HepG2 (cell line): ENCODE data around the gene REEP2. TPM values are rescaled to one million over a fixed set of nuclear protein-coding genes. Genes with fewer than 3 reads are reported as not detected.

Experiments
- DZIP1 ChIP-seq: sonication (generic); formaldehyde crosslinking; IDR thresholded peaks from 2 replicates; pipeline ENCODE4 v1.5.0; 2020; ENCODE audit warnings: mild to moderate bottlenecking, missing genetic modification reagents
- GPBP1L1 ChIP-seq: sonication (generic); formaldehyde crosslinking; IDR thresholded peaks from 2 replicates; pipeline ENCODE4 v1.5.0; 2020; ENCODE audit warnings: mild to moderate bottlenecking, missing genetic modification reagents
- GZF1 ChIP-seq: sonication (generic); formaldehyde crosslinking; IDR thresholded peaks from 2 replicates; pipeline ENCODE4 v1.5.1; 2020; ENCODE audit warnings: mild to moderate bottlenecking, missing genetic modification reagents
- HNRNPL ChIP-seq: fragments of 200-400 bp; formaldehyde crosslinking; IDR thresholded peaks from 2 replicates; pipeline ENCODE4 v1.6.1; 2017; ENCODE audit warnings: mild to moderate bottlenecking, low read depth, low read length
- RBM39 ChIP-seq: fragments of 200-400 bp; formaldehyde crosslinking; IDR thresholded peaks from one replicate; pipeline ENCODE4 v1.6.1; 2018; ENCODE audit warnings: antibody characterized with exemption, mild to moderate bottlenecking, low read depth, low read length; ENCODE audit not compliant: poor library complexity, severe bottlenecking
- SAFB2 ChIP-seq: sonication (generic); formaldehyde crosslinking; IDR thresholded peaks from 2 replicates; pipeline ENCODE4 v1.5.1; 2020; ENCODE audit warnings: missing genetic modification reagents, low read depth, mild to moderate bottlenecking, borderline replicate concordance
- SRY ChIP-seq: sonication (generic); formaldehyde crosslinking; IDR thresholded peaks from 2 replicates; pipeline ENCODE4 v1.8.0; 2022; ENCODE audit warnings: mild to moderate bottlenecking, missing genetic modification reagents
- TFDP1 ChIP-seq: IDR thresholded peaks from 2 replicates; pipeline ENCODE4 v1.6.1; 2016; ENCODE audit warnings: missing compliant biosample characterization, missing genetic modification reagents, borderline replicate concordance
- ZNF232 ChIP-seq: sonication (generic); formaldehyde crosslinking; IDR thresholded peaks from 2 replicates; pipeline ENCODE4 v1.4.0; 2020; ENCODE audit warnings: missing genetic modification reagents, borderline replicate concordance
- ZNF282 ChIP-seq: fragments of 450-650 bp; IDR thresholded peaks from 2 replicates; pipeline ENCODE4 v1.6.1; 2018; ENCODE audit not compliant: partially characterized antibody
- ZNF724P ChIP-seq: sonication (generic); formaldehyde crosslinking; IDR thresholded peaks from 2 replicates; pipeline ENCODE4 v1.8.0; 2022; ENCODE audit warnings: missing genetic modification reagents, borderline replicate concordance
- ZNF761 ChIP-seq: sonication (generic); formaldehyde crosslinking; conservative IDR thresholded peaks from 2 replicates; pipeline ENCODE4 v1.4.0; 2020; ENCODE audit warnings: mild to moderate bottlenecking, missing genetic modification reagents
- ZNF83 ChIP-seq: sonication (generic); formaldehyde crosslinking; IDR thresholded peaks from 2 replicates; pipeline ENCODE4 v1.4.0; 2020; ENCODE audit warnings: missing genetic modification reagents, mild to moderate bottlenecking, borderline replicate concordance
- polyA plus RNA-seq, 8 experiments: library from polyadenylated mRNA; depleted of rRNA in 3 of 8; stranded (reverse) in 7 of 8; unstranded in 1 of 8; fragments of >200 nt; fragmentation: Illumina TruSeq in 4 of 8; extraction: Trizol in 4 of 8; gene quantifications; 2 replicates each; pipeline versions ENCODE4 v1.2.1 to v1.2.3, GENCODE V29; 2011 to 2016; ENCODE audit warnings: low read depth in 4 of 8, missing spikeins in 1 of 8, mixed read lengths in 1 of 8; ENCODE audit not compliant: insufficient read depth in 1 of 8
- total RNA-seq, 5 experiments: library from RNA; depleted of rRNA; stranded (reverse); fragments of >200 nt; fragmentation: Illumina TruSeq; extraction: Trizol; gene quantifications; 2 replicates each; pipeline ENCODE4 v1.2.3, GENCODE V29; 2016; ENCODE audit warnings: low read depth in 1 of 5
- TF ChIP-seq, protein P1 (sequence below): sonication (generic); formaldehyde crosslinking; IDR thresholded peaks from 2 replicates; pipeline ENCODE4 v1.4.0; 2020; ENCODE audit warnings: missing genetic modification reagents, borderline replicate concordance
- TF ChIP-seq, protein P2 (sequence below): sonication (generic); formaldehyde crosslinking; IDR thresholded peaks from 2 replicates; pipeline ENCODE4 v1.4.0; 2020; ENCODE audit warnings: missing genetic modification reagents

REEP2 gene
- total and polyA plus RNA-seq, 2 of the 13 experiments (the other 11 are each of a cell fraction or from before 2014, with no cell fraction given) = 5.3 to 7.8 TPM

DNA sequence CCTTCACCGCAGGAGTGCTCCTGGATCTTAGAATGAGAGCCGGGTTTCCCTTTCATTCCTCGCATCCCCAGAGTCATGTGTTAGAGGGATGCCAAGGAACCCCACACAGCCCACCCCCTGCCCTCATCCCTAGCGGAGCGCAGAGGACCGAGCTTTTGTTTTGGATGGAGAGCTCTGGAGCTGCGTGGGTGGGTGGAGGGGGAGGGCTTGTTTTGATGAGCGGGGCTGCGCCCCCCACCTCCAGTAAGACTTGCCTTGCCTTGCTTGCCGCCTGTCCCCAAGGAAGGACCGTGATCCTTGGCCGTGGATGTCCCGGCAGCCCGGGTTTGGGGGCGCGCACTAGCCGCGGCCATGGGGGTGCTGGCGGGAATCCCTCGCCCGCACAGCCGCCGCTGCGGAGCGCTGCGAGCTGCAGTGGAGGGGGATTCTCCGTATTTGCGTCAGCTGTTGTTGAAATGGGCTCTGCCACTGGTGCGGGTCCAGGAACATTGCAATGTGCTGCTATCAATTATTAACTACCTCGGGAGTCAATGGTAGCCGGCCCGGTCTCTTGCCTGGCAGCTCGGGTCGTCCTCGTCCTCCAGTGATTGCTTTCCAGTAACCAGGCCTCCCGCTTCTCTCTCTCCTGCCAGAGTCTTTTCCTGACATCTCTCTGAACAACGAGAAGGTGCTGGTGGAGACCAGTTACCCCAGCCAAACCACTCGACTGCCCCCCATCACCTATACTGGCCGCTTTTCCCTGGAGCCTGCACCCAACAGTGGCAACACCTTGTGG is 27.5 kb downstream of the REEP2 start (continued):
- TF ChIP-seq TFDP1 (CRISPR knock-in tag) (no peak), GPBP1L1 (CRISPR knock-in tag) (no peak), ZNF83 (CRISPR knock-in tag) (no peak), DZIP1 (CRISPR knock-in tag) (no peak), ZNF232 (CRISPR knock-in tag) (no peak), ZNF282 (no peak), RBM39 (peak; percentile 65), ZNF724P (CRISPR knock-in tag) (no peak), GZF1 (no peak), ZNF761 (CRISPR knock-in tag) (no peak), SRY (no peak), SAFB2 (CRISPR knock-in tag) (no peak; the same call in 1 of the 2 replicates), HNRNPL (no peak)
- TF ChIP-seq, protein P1, sequence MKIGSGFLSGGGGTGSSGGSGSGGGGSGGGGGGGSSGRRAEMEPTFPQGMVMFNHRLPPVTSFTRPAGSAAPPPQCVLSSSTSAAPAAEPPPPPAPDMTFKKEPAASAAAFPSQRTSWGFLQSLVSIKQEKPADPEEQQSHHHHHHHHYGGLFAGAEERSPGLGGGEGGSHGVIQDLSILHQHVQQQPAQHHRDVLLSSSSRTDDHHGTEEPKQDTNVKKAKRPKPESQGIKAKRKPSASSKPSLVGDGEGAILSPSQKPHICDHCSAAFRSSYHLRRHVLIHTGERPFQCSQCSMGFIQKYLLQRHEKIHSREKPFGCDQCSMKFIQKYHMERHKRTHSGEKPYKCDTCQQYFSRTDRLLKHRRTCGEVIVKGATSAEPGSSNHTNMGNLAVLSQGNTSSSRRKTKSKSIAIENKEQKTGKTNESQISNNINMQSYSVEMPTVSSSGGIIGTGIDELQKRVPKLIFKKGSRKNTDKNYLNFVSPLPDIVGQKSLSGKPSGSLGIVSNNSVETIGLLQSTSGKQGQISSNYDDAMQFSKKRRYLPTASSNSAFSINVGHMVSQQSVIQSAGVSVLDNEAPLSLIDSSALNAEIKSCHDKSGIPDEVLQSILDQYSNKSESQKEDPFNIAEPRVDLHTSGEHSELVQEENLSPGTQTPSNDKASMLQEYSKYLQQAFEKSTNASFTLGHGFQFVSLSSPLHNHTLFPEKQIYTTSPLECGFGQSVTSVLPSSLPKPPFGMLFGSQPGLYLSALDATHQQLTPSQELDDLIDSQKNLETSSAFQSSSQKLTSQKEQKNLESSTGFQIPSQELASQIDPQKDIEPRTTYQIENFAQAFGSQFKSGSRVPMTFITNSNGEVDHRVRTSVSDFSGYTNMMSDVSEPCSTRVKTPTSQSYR (CRISPR knock-in tag) = no peak
- TF ChIP-seq, protein P2, sequence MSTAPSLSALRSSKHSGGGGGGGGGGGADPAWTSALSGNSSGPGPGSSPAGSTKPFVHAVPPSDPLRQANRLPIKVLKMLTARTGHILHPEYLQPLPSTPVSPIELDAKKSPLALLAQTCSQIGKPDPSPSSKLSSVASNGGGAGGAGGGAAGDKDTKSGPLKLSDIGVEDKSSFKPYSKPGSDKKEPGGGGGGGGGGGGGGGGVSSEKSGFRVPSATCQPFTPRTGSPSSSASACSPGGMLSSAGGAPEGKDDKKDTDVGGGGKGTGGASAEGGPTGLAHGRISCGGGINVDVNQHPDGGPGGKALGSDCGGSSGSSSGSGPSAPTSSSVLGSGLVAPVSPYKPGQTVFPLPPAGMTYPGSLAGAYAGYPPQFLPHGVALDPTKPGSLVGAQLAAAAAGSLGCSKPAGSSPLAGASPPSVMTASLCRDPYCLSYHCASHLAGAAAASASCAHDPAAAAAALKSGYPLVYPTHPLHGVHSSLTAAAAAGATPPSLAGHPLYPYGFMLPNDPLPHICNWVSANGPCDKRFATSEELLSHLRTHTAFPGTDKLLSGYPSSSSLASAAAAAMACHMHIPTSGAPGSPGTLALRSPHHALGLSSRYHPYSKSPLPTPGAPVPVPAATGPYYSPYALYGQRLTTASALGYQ (CRISPR knock-in tag) = no peak
